ENCODE data around the gene GUCD1.

The GUCD1 gene

GRCh38 chr22:24501301-24502005 lies 53.5 kb downstream of the GUCD1 start:
- no peak for DNase-seq

DNA sequence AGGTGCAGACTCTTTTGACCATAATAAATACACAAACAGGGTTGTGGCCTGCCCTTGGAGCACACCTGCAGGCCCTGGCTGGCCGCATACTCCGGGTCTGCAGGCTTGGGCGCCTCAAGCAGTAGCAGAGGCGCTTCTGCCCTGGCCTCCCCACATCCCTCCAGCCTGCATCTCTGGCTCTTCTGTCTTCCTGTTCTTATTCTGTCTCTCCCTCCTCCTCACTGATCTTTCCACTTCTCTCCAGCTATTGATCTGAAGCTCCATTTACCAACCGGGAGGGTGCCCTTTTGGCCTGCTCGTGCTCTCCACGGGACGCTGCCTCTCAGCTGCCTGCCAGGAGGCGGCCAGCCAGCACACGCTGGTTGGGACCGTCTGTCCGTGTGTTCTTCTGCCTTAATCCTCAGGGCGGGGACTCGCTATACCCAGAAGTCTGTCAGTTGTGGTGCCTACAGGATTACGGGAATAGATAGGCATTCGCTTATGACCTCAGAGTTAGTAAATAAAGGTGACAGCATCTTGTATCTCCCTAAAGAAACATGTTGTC lies 54.6 kb downstream of the GUCD1 start:
- DNase-seq, result no peak

GRCh38 chr22:24499706-24500276 lies 55.1 kb downstream of the GUCD1 start:
- DNase-seq, result no peak

DNA sequence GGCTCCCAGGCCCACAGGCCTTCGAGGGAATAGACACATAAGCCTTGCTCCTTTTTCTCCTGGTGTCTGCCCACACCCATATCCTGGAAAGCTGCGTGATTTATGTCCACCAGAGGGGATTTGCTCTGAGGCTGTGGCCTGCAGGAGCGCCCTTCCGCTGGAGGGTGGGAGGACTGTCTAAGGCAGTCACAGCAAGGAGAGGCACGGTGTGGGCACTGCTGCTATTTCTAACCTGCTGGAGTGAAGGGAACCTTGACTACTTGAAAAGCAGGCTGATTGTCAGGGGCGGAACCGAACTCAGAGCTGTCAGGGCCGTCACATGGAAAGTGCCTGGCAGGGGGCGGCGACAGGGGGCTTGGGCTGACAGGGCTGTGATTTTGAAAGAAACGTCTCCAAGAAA lies 56.1 kb downstream of the GUCD1 start:
- DNase-seq, result no peak

DNA sequence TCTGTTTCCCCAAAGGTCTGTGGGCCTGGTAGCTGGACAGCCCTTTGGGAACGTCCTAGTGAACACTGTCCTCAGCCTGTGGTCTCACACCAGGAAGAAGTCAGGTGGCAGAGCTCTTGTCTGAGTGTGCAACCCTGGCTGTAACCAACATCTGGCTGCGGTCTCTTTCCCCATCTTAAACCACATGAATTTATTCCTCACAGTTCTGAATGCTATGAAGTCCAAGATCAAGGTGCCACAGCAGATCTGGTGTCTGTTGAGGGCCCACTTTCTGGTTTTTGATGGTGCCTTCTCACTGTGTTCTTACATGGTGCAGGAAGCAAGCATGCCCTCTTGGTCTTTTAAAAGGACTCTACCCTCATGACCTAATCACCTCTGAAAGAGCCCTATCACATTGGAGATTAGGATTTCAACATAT lies 57.1 kb downstream of the GUCD1 start:
- no peak for DNase-seq

- DNase-seq, result no peak
Observed at GRCh38 chr22:24496661-24497060, 58.3 kb downstream of the GUCD1 start.

DNA sequence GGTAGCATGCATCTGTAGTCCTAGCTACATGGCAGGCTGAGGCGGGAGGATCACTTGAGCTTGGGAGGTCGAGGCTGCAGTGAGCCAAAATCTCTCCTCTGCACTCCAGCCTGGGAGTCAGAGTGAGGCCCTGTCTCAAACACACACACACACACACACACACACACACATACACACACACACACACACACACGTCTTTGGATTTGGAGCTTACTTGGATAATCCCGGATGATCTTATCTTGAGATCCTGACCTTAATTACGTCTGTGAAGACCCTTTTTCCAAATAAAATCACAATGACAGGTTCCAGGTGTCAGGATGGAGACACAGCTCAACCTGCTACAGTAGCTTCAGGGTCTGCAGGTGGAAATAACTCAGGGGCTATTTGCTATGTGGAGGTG lies 58.7 kb downstream of the GUCD1 start:
- no peak for DNase-seq

DNA sequence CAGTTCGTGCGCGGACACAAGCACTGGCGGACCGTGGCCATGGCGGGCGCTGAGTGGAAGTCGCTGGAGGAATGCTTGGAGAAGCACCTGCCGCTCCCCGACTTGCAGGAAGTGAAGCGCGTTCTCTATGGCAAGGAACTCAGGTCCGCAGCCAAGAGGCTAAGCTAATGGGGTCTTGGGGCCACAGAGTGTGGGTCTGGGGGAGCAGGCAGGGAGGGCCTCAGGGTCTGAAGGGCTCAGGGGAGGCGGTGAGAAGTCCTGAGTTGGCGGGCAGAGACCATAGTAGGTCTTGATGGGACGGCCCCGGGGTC lies 59.6 kb downstream of the GUCD1 start:
- no peak for DNase-seq

GRCh38 chr22:24494528-24495364 lies 60.2 kb downstream of the GUCD1 start, which contains the start of gene UPB1:
Gene UPB1, plus strand, starts transcription at chr22:24495332. Its CDS starts 72 bp downstream, at chr22:24495404.
- DNase-seq, result no peak

- no peak for DNase-seq
Observed at GRCh38 chr22:24494167-24494527, 60.8 kb downstream of the GUCD1 start.

DNA sequence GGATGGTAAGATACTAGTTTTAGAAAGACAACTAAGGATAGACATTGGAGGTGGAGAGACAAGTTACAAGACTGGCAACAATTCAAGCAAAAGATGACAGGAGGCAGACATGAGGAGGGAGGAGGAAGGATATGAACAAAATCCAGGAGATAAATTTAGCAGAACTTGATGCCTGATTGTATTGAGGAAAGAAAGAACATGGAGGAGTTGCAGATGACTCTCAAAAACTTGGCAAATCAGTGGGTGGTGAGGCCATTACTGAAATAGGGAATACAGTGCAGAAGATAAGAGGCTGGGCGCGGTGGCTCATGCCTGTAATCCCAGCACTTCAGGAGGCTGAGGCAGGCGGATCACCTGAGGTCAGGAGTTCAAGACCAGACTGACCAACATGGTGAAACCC lies 62.5 kb downstream of the GUCD1 start:
- no peak for DNase-seq

Measured in NCI-H1930 (cell line).